T47D (cell line): ENCODE results near the gene PLXNA2.

Source experiments
- DNase-seq, 2 experiments: peaks; one replicate each; pipeline versions ENCODE4 v3.0.0 to v3.0.0-alpha.2; 2011 to 2012; ENCODE audit warnings: low read depth in 1 of 2, low spot score in 1 of 2
- JUND ChIP-seq: IDR thresholded peaks from 2 replicates; pipeline ENCODE4 v1.6.1; 2012; ENCODE audit warnings: low read depth
- in situ Hi-C: cut with HindIII; loops from 2 replicates; pipeline ENCODE4 v1.10.0; 2016; ENCODE audit warnings: low sequenced_read_pairs, low pct_unique_long_range_greater_than_20kb

Gene PLXNA2

GRCh38 chr1:208258277-208258676, 14.1 kb upstream of the PLXNA2 start:
- TF ChIP-seq JUND: no peak
- in situ Hi-C loops: no loop called here

GRCh38 chr1:208257351-208257750, 13.2 kb upstream of the PLXNA2 start:
- TF ChIP-seq JUND: no peak
- in situ Hi-C loops: no loop called here
- no peak for DNase-seq

More at GRCh38 chr1:208258277-208258676, 14.1 kb upstream of the PLXNA2 start:
- no peak for DNase-seq

GRCh38 chr1:208256556-208256955, 12.4 kb upstream of the PLXNA2 start:
- in situ Hi-C loops: no loop called here
- no peak for TF ChIP-seq JUND
- no peak for DNase-seq

GRCh38 chr1:208256091-208256490, 11.9 kb upstream of the PLXNA2 start:
- in situ Hi-C loops: no loop called here
- no peak for TF ChIP-seq JUND
- DNase-seq: no peak

GRCh38 chr1:208254862-208255261, 10.7 kb upstream of the PLXNA2 start:
- in situ Hi-C loops: no loop called here
- DNase-seq: no peak

GRCh38 chr1:208254376-208254775, 10.2 kb upstream of the PLXNA2 start:
- in situ Hi-C loops: no loop called here

More at GRCh38 chr1:208254862-208255261, 10.7 kb upstream of the PLXNA2 start:
- TF ChIP-seq JUND: no peak

GRCh38 chr1:208252836-208253576, 8.8 kb upstream of the PLXNA2 start:
- no peak for TF ChIP-seq JUND
- no peak for DNase-seq
- in situ Hi-C loops: no loop called here

More at GRCh38 chr1:208254376-208254775, 10.2 kb upstream of the PLXNA2 start:
- DNase-seq: no peak
- TF ChIP-seq JUND: no peak

- no peak for TF ChIP-seq JUND
- in situ Hi-C loops: no loop called here
- peak in 1 of 2 experiments; percentile 30 for DNase-seq
Observed at GRCh38 chr1:208251911-208252835, 8.0 kb upstream of the PLXNA2 start.

- no peak for TF ChIP-seq JUND
- in situ Hi-C loops: no loop called here
- no peak for DNase-seq
Observed at GRCh38 chr1:208251015-208251414, 6.8 kb upstream of the PLXNA2 start.

- no peak for DNase-seq
- TF ChIP-seq JUND: no peak
- in situ Hi-C loops: no loop called here
Observed at GRCh38 chr1:208250613-208251012, 6.4 kb upstream of the PLXNA2 start.

- in situ Hi-C loops: no loop called here
Observed at GRCh38 chr1:208248991-208249696, 5.0 kb upstream of the PLXNA2 start.

GRCh38 chr1:208248307-208248801, 4.2 kb upstream of the PLXNA2 start:
- in situ Hi-C loops: no loop called here

More at GRCh38 chr1:208248991-208249696, 5.0 kb upstream of the PLXNA2 start:
- DNase-seq: no peak
- no peak for TF ChIP-seq JUND

More at GRCh38 chr1:208248307-208248801, 4.2 kb upstream of the PLXNA2 start:
- no peak for DNase-seq
- TF ChIP-seq JUND: no peak
